K562 (cell line): ENCODE measurements around the gene SLPI. TPM values are rescaled to one million over a fixed set of nuclear protein-coding genes. Genes with fewer than 3 reads are reported as not detected.
A peak's percentile ranks its signal among the peaks of the same experiment; 100 is the strongest.

Source experiments
- ATAC-seq: fragments of 200-7000 bp; cut with Tn5 transposase; 3 replicates; pipeline ENCODE4 v1.9.1; 2020; ENCODE audit warnings: moderate library complexity
- BruUV-seq: library from RNA; stranded (reverse); fragments of 400-500 nt; replicated peaks from 2 replicates; lab custom pipeline; 2021; lab: Mats Ljungman, UMichigan
- CTCF ChIA-PET: fragments of 300-600 bp; formaldehyde crosslinking; extraction: SDS; loops from one replicate; lab custom pipeline; 2021; ENCODE audit warnings: low intra/inter-chr PET ratio; lab: Yijun Ruan, JAX
- POLR2A ChIA-PET: fragments of 300-600, 350-650 bp; sonication (Branson Sonifier 250); formaldehyde crosslinking; extraction: SDS; loops from one replicate; lab custom pipeline; 2021; ENCODE audit warnings: antibody characterized with exemption, inconsistent platforms; lab: Yijun Ruan, JAX
- DNase-seq, 4 experiments: peaks; one replicate each; pipeline versions ENCODE4 v3.0.0 to v3.0.0-alpha.2; 2011 to 2018; ENCODE audit warnings: low spot score in 3 of 4, mixed read lengths in 3 of 4; ENCODE audit errors: extremely low read depth in 1 of 4
- FAIRE-seq: peaks from 2 replicates; lab custom pipeline; 2011; peaks lifted over from hg19 to GRCh38; lab: Jason Lieb, UNC
- H2AFZ ChIP-seq: 2 replicates; pipeline ENCODE4 v1.6.0; 2011; ENCODE audit warnings: low read depth, low read length, control low read depth, inconsistent platforms
- H3K27ac ChIP-seq: fragments of 200-600 bp; 3 replicates; pipeline ENCODE4 v1.8.0; 2011; ENCODE audit warnings: low read depth, mild to moderate bottlenecking, control low read depth, inconsistent platforms, low read length, moderate library complexity, mixed read lengths; ENCODE audit errors: extremely low read depth
- H3K27me3 ChIP-seq, 2 experiments: fragments of 300-600 bp in 1 of 2; 2 replicates in 1 of 2; 3 replicates in 1 of 2; pipeline versions ENCODE4 v1.6.0 to v1.8.0; 2011; ENCODE audit warnings: inconsistent platforms in 2 of 2, low read length in 2 of 2, mild to moderate bottlenecking in 1 of 2, mixed read lengths in 1 of 2, moderate library complexity in 1 of 2; ENCODE audit not compliant: control insufficient read depth in 2 of 2, insufficient read depth in 2 of 2
- H3K36me3 ChIP-seq: fragments of 300-600 bp; 3 replicates; pipeline ENCODE4 v1.8.0; 2011; ENCODE audit warnings: mild to moderate bottlenecking, low read length, inconsistent platforms; ENCODE audit not compliant: control insufficient read depth, insufficient read depth
- H3K4me1 ChIP-seq, 2 experiments: fragments of 200-600 bp in 1 of 2; replicated peaks in 1 of 2; 2 replicates in 1 of 2; 3 replicates in 1 of 2; pipeline versions ENCODE4 v1.5.1 to v1.8.0; 2011; ENCODE audit warnings: inconsistent platforms in 2 of 2, low read length in 2 of 2, mild to moderate bottlenecking in 1 of 2, mixed read lengths in 1 of 2, moderate library complexity in 1 of 2; ENCODE audit not compliant: control insufficient read depth in 2 of 2, insufficient read depth in 2 of 2
- H3K4me2 ChIP-seq: 2 replicates; pipeline ENCODE4 v1.6.1; 2011; ENCODE audit warnings: low read length, control low read depth, inconsistent platforms, mixed read lengths; ENCODE audit not compliant: insufficient read depth
- H3K4me3 ChIP-seq: fragments of 200-600 bp; sonication (generic), shearing (Covaris generic); 2 replicates; pipeline ENCODE4 v1.5.1; 2016; ENCODE audit warnings: control low read depth, inconsistent platforms
- H3K79me2 ChIP-seq: fragments of 200-600 bp; 3 replicates; pipeline ENCODE4 v1.8.0; 2011; ENCODE audit warnings: low read length, inconsistent platforms; ENCODE audit not compliant: control insufficient read depth, insufficient read depth
- H3K9ac ChIP-seq, 2 experiments: 2 replicates each; pipeline versions ENCODE4 v1.6.0 to v1.6.1; 2011; ENCODE audit warnings: low read depth in 2 of 2, low read length in 2 of 2, control low read depth in 1 of 2, inconsistent platforms in 1 of 2, mild to moderate bottlenecking in 1 of 2, mixed read lengths in 1 of 2; ENCODE audit not compliant: insufficient read depth in 1 of 2
- H3K9me1 ChIP-seq: one replicate; pipeline ENCODE4 v1.6.0; 2011; ENCODE audit warnings: inconsistent platforms, mild to moderate bottlenecking, low read length, moderate library complexity; ENCODE audit not compliant: control insufficient read depth, insufficient read depth
- H3K9me3 ChIP-seq: replicated peaks from 2 replicates; pipeline ENCODE4 v1.5.1; 2011; ENCODE audit warnings: low read depth, low read length, inconsistent platforms; ENCODE audit not compliant: control insufficient read depth, insufficient read depth
- H4K20me1 ChIP-seq: replicated peaks from 2 replicates; pipeline ENCODE4 v1.6.1; 2011; ENCODE audit warnings: low read length, inconsistent platforms, mixed read lengths; ENCODE audit not compliant: control insufficient read depth, insufficient read depth
- BRF1 ChIP-seq: IDR thresholded peaks from 3 replicates; pipeline ENCODE4 v1.6.1; 2011; ENCODE audit warnings: borderline replicate concordance, mild to moderate bottlenecking; ENCODE audit not compliant: insufficient read length; ENCODE audit errors: extremely low read depth
- GABPA ChIP-seq: fragments of 200-800 bp; sonication (Bioruptor generic); conservative IDR thresholded peaks from 2 replicates; pipeline ENCODE4 v1.6.1; 2016; ENCODE audit warnings: low read depth, missing genetic modification characterization, missing compliant biosample characterization
- NR2C1 ChIP-seq, 2 experiments: fragments of 450-650 bp; IDR thresholded peaks; 2 replicates each; pipeline ENCODE4 v1.6.1; 2017; ENCODE audit warnings: mild to moderate bottlenecking in 2 of 2, antibody characterized with exemption in 1 of 2, inconsistent platforms in 1 of 2, missing compliant biosample characterization in 1 of 2, missing genetic modification characterization in 1 of 2
- NR2C2 ChIP-seq, 2 experiments: fragments of 200-800 bp in 1 of 2; sonication (Bioruptor generic) in 1 of 2; sonication (generic) in 1 of 2; formaldehyde crosslinking in 1 of 2; IDR thresholded peaks; 2 replicates each; pipeline versions ENCODE4 v1.6.1 to v1.8.0; 2016 to 2022; ENCODE audit warnings: mild to moderate bottlenecking in 1 of 2, missing compliant biosample characterization in 1 of 2, missing genetic modification characterization in 1 of 2, missing genetic modification reagents in 1 of 2
- STAT5B ChIP-seq: fragments of 250-450 bp; sonication (Bioruptor Pico); IDR thresholded peaks from 2 replicates; pipeline ENCODE4 v1.8.0; 2021; ENCODE audit warnings: mild to moderate bottlenecking, inconsistent platforms
- ZNF347 ChIP-seq: fragments of 450-650 bp; formaldehyde crosslinking; IDR thresholded peaks from 2 replicates; pipeline ENCODE4 v1.4.0; 2020; ENCODE audit warnings: low read depth, mild to moderate bottlenecking, moderate library complexity
- WGBS: fragments of 100-300 bp; shearing (Covaris generic); methylation state at CpG from one replicate; pipeline ENCODE4 v1.1.6; 2016; ENCODE audit warnings: low coverage, mixed read lengths; ENCODE audit not compliant: insufficient coverage; ENCODE audit errors: missing lambda C conversion rate; 5-methylcytosine and 5-hydroxymethylcytosine counted together
- in situ Hi-C: fragments of 300-500 bp; cut with MboI; formaldehyde crosslinking; loops from 4 replicates; pipeline ENCODE4 v1.15.0; 2018; ENCODE audit warnings: inconsistent platforms, mixed read lengths
- intact Hi-C: fragments of 100-400 bp; cut with micrococcal nuclease; formaldehyde crosslinking; loops from 2 replicates; pipeline ENCODE4 v1.14.2; 2022
- polyA plus RNA-seq, 8 experiments: library from polyadenylated mRNA; depleted of rRNA in 4 of 8; stranded (reverse) in 5 of 8; unstranded in 3 of 8; fragments of >200 nt; fragmentation: Nextera tagmentation in 2 of 8; fragmentation: Illumina TruSeq in 1 of 8; extraction: Ambion mirVana in 2 of 8; extraction: Trizol in 1 of 8; gene quantifications; 2 replicates each; pipeline versions ENCODE4 v1.2.1 to v1.2.3, GENCODE V29; 2011 to 2014; ENCODE audit warnings: inconsistent platforms in 1 of 8, missing spikeins in 1 of 8
- total RNA-seq, 7 experiments: library from RNA; depleted of rRNA in 6 of 7; stranded (reverse); fragments of >200 nt in 6 of 7; fragmentation: Illumina TruSeq in 2 of 7; extraction: Trizol in 2 of 7; gene quantifications; 2 replicates each; pipeline versions ENCODE4 v1.2.1 to v1.2.3, GENCODE V29; 2011 to 2021; ENCODE audit warnings: low replicate concordance in 1 of 7
- TF ChIP-seq, protein P1 (sequence below), 2 experiments: fragments of 450-650 bp in 1 of 2; sonication (generic) in 1 of 2; formaldehyde crosslinking in 1 of 2; IDR thresholded peaks; 2 replicates each; pipeline versions ENCODE4 v1.7.1 to v1.9.0; 2016 to 2022; ENCODE audit warnings: inconsistent platforms in 1 of 2, mild to moderate bottlenecking in 1 of 2, missing genetic modification reagents in 1 of 2

The SLPI gene
- total and polyA plus RNA-seq, 9 of the 15 experiments (the other 6 are each of a cell fraction or from before 2014, with no cell fraction given), result 0.78 TPM; not detected in 8

DNA sequence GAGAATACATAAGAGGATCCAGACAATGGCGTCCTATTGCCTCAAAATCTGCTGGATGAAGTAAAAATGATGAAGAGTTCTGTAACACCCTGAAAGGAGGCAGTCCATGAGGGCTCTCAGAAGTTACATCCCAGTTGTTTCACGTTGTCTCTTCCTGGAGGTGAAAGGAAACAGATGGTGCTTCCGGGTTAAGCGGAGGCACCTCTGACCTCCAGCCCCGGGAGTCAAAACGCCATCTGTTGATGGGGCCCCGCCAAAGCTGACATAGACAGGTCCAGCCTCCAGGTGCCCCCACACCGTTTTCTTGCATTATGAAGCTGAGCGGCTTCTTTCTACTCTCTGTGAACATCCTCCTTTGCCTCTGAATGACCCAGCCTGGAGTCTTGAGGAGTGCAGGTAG lies 23.7 kb downstream of the SLPI start:
- 11% methylated on average over 9 of the region's 9 CpGs for WGBS
- Histone ChIP-seq H3K9ac (no peak overlapping the region), H3K4me2 (no peak overlapping the region), H3K79me2 (no peaks in the 10 kb centered on the region), H3K27me3 (peaks cover 0 to 17% of the 10 kb centered on the region in 2 experiments; a peak in 1 of 5 replicates), H2AFZ (peak overlapping the region; percentile 62), H3K36me3 (no peaks in the 10 kb centered on the region), H3K4me3 (no peak overlapping the region), H3K4me1 (no peaks in the 10 kb centered on the region), H3K9me3 (no peaks in the 10 kb centered on the region), H3K9me1 (no peaks in the 10 kb centered on the region), H3K27ac (no peak overlapping the region), H4K20me1 (no peaks in the 10 kb centered on the region)
- ChIA-PET POLR2A (no interaction called here), CTCF (no interaction called here)
- TF ChIP-seq NR2C2 (CRISPR knock-in tag; IDR thresholded peaks at IDR 0.05) (peak; percentile 63), NR2C2 (tag; IDR thresholded peaks at IDR 0.05) (peak; percentile 86), ZNF347 (CRISPR knock-in tag) (no peak), BRF1 (no peak), NR2C1 (IDR thresholded peaks at IDR 0.05) (peak; percentile 93), NR2C1 (tag; IDR thresholded peaks at IDR 0.05) (peak; percentile 94), GABPA (tag) (peak; percentile 60), STAT5B (CRISPR knock-in tag) (no peak)
- TF ChIP-seq, protein P1, sequence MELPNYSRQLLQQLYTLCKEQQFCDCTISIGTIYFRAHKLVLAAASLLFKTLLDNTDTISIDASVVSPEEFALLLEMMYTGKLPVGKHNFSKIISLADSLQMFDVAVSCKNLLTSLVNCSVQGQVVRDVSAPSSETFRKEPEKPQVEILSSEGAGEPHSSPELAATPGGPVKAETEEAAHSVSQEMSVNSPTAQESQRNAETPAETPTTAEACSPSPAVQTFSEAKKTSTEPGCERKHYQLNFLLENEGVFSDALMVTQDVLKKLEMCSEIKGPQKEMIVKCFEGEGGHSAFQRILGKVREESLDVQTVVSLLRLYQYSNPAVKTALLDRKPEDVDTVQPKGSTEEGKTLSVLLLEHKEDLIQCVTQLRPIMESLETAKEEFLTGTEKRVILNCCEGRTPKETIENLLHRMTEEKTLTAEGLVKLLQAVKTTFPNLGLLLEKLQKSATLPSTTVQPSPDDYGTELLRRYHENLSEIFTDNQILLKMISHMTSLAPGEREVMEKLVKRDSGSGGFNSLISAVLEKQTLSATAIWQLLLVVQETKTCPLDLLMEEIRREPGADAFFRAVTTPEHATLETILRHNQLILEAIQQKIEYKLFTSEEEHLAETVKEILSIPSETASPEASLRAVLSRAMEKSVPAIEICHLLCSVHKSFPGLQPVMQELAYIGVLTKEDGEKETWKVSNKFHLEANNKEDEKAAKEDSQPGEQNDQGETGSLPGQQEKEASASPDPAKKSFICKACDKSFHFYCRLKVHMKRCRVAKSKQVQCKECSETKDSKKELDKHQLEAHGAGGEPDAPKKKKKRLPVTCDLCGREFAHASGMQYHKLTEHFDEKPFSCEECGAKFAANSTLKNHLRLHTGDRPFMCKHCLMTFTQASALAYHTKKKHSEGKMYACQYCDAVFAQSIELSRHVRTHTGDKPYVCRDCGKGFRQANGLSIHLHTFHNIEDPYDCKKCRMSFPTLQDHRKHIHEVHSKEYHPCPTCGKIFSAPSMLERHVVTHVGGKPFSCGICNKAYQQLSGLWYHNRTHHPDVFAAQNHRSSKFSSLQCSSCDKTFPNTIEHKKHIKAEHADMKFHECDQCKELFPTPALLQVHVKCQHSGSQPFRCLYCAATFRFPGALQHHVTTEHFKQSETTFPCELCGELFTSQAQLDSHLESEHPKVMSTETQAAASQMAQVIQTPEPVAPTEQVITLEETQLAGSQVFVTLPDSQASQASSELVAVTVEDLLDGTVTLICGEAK (IDR thresholded peaks at IDR 0.05), result peak; percentile 67
- TF ChIP-seq, protein P1 (CRISPR knock-in tag; IDR thresholded peaks at IDR 0.05), result no peak
- DNase-seq (peak in 1 of 4 experiments; percentile 5), ATAC-seq (peak; percentile 59), FAIRE-seq (no peak)
- no TSS peak for BruUV-seq
- intact Hi-C loops, result no loop called here
- in situ Hi-C loops, result no loop called here
